ENCODE measurements around the gene ADAMTSL3.
"Not testable (repeated sequence)": the region's sequence is repeated elsewhere in the genome, so short reads cannot be mapped to it uniquely, and the experiment has no call there.

ADAMTSL3 gene

DNA sequence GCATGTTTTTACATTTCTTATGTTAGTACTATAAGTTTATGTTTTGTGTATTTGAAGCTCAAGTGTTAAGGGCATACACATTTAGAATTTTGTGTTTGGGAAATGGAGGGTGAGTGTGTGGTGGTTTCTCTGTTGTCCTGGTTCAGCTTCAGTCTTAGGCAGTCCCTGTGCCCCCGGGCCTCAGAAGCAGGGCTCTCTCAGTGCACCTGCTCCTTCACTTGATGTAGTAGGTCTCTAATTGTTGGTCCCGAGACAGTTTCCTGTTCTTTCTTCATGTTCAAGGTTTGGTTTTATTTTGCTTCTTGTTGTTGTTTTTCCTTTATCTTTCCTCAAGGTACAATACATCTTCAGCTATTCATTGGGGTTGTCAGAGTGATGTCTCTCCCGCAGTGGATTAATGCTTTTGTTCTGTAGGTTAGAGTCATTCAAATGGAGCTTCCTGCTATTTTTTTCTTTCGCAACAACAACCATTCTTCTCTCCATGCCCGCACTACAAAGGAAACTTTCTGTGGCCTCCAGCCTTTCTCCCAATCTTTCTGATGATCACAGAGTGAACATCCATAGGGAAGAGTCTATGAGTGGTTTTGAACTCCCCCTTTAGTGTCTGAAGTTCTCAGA, 403.9 kb downstream of the ADAMTSL3 start:
- no peak overlapping the region for H3K4me3 ChIP-seq (ENCODE audit: low read depth, low read length)
- no peak for DNase-seq (ENCODE audit: low read depth)
- TF ChIP-seq, protein P1, sequence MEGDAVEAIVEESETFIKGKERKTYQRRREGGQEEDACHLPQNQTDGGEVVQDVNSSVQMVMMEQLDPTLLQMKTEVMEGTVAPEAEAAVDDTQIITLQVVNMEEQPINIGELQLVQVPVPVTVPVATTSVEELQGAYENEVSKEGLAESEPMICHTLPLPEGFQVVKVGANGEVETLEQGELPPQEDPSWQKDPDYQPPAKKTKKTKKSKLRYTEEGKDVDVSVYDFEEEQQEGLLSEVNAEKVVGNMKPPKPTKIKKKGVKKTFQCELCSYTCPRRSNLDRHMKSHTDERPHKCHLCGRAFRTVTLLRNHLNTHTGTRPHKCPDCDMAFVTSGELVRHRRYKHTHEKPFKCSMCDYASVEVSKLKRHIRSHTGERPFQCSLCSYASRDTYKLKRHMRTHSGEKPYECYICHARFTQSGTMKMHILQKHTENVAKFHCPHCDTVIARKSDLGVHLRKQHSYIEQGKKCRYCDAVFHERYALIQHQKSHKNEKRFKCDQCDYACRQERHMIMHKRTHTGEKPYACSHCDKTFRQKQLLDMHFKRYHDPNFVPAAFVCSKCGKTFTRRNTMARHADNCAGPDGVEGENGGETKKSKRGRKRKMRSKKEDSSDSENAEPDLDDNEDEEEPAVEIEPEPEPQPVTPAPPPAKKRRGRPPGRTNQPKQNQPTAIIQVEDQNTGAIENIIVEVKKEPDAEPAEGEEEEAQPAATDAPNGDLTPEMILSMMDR (IDR thresholded peaks at IDR 0.05; ENCODE audit: low read depth, low read length, missing control alignments): no peak

DNA sequence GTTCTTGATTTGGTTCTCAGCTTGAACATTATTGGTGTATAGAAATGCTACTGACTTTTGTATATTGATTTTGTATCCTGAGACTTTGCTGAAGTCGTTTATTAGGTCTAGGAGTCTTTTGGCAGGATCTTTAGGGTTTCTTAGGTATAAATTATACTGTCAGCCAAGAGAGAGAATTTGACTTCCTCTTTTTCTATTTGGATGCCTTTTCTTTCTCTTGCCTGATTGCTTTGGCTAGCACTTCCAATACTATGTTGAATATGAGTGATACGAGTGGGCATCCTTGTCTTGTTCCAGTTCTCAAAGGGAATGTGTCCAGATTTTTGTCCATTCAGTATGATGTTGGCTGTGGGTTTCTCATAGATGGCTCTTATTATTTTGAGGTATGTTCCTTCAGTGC, 409.8 kb downstream of the ADAMTSL3 start:
- DNase-seq (ENCODE audit: low read depth); H3K4me3 ChIP-seq (ENCODE audit: low read depth, low read length): not testable (repeated sequence)

DNA sequence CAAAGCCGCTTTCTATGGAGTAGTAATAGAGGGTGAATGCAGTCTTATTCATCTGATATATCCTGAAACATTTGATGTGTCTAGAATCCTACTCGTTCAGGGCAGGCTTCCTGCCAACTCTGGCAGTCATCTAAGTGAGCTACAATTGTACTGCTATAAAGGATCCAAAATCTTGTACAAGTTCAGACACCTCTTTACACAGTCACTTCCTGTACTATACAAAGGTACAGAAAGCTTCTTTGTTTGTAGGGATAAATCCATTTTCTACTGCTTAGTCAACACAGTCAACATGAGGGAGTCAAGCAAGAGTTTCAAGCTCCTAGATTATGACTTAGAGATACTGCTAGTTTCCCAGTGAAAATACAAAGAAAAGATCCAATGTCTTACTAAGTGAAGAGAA, 414.8 kb downstream of the ADAMTSL3 start:
- not testable (repeated sequence) for H3K4me3 ChIP-seq (ENCODE audit: low read depth, low read length); DNase-seq (ENCODE audit: low read depth)

DNA sequence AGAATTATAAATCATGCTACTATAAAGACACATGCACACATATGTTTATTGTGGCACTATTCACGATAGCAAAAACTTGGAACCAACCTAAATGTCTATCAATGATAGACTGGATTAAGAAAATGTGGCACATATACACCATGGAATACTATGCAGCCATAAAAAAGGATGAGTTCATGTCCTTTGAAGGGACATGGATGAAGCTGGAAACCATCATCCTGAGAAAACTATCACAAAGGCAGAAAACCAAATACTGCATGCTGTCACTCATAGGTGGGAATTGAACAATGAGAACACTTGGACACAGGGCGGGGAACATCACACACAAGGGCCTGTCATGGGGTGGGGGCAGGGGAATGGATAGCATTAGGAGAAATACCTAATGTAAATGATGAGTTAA, 424.1 kb downstream of the ADAMTSL3 start:
- DNase-seq (ENCODE audit: low read depth); H3K4me3 ChIP-seq (ENCODE audit: low read depth, low read length): not testable (repeated sequence)

DNA sequence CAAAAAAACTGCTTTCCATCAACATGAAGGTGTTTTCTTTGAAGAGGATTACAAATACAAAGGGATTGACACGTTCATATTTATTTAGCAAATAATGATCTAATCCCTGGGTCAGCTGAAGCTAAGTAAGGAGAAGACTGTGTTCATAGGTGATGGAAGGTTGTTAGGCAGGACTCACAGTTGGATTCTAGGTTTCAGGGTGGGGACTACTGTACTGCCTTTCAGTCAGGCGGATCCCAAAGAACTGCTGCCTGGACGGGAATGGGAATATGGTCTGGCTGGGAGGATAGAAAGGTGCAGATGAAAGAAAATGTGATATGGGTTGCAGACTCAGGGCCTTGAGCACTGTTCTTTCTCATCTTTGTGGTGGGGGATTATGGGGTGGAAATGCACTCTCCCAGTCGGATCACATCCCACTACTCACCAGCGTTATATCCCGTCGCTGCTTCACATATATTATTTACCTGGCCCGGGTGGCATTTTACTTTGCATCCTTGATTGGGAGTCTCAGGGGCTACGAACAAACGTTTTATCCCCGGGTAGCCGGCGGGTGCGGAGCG, 425.5 kb downstream of the ADAMTSL3 start:
- not testable (repeated sequence) for DNase-seq (ENCODE audit: low read depth); H3K4me3 ChIP-seq (ENCODE audit: low read depth, low read length)

DNA sequence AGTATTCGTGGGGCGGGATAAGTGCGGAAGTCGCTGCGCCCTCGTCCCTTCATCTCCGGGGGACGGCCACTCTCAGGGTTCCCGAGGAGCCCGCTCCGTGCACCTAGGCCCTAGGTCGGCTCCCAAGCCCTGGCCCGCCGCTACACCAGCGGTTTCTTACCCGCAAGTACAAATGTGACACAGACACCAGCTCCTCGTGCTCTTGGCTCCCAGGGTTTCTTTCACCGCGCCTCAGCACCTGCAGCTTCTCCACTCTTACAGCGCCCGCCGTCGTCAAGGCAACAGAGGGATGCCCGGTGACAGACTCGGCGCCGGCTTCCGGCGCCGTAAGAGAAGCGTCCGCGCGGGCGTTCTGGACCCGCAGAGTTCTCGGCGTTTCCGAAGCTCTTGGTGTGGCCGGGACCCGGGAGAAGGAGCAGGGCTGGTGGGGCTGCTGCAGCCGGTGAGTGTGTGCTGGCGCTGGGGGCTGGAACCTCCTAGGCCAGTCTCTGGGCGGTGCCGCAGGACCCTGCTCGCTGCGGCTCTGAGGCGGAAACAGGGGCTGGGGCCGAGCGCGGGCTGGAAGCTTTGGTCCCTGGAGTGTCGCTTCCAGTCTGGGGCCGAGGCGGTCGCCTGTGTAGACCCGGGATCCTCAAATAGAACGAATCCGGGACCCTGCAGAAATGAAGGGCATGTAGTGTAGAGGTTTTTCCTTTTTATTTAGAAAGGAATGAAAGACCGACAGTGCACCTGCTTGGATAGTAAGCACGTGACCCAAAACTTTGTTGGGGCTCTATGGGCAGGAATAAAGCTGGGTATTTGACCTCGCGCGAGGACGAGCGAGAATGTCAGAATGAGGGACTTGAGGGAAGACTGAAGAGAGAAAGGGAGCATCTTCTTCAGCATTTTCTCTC, 426.2 kb downstream of the ADAMTSL3 start:
- peak overlapping the region; percentile 57 for H3K4me3 ChIP-seq (ENCODE audit: low read depth, low read length)
- TF ChIP-seq, protein P1 (IDR thresholded peaks at IDR 0.05; ENCODE audit: low read depth, low read length, missing control alignments): no peak
- no peak for DNase-seq (ENCODE audit: low read depth)

DNA sequence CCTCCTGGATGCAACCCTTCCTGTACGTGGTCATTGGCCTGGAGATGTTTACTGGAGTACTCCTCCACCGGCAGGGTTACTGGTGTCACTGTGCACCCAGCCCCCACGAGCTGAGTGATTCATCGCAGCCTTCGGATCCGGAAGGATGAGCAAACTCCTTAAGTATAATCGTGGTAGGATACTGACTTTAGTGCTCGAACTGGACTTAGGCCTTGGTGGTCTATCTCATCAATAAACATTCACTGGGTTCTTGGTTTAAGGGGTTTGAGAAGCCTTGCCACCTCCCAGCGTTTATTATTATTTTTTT, 426.8 kb downstream of the ADAMTSL3 start:
- not testable (repeated sequence) for H3K4me3 ChIP-seq (ENCODE audit: low read depth, low read length)

DNA sequence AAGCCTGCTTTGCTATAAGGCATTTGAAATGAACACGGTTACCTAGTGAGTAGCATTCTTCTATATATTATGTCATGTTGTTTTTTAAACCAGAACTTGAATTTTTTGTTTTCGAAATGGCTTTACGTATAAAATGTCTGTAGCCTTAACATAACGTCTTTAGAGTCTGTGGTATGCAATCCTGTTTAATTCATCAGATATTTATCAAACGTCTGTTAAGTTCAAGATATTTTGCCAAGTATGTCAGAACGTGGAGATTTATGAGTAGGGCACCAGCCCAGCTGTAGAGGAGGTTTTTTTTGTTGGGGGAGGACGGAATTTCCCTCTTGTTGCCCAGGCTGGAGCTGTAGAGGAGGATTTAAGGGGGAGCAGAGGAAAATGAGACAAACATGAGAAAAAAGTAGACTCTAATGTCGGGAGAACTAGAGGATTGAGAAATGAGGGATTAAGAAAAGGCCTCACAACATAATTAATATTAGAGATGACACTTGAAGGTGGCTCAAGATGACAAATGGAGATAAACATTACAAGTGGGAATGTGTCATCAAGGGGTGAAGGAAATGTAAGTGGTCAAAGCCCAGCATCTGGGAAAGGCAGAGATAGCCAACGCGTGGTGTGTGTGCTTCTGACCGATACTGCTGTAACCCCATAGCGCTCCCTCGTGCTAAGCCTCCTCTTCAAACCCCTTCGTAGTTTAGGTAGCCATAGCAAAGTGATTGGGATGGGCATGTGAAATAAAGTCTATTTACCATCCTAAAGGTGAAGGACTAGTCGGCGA, 427.7 kb downstream of the ADAMTSL3 start:
- DNase-seq (ENCODE audit: low read depth): no peak
- no peak overlapping the region for H3K4me3 ChIP-seq (ENCODE audit: low read depth, low read length)
- TF ChIP-seq, protein P1 (IDR thresholded peaks at IDR 0.05; ENCODE audit: low read depth, low read length, missing control alignments): no peak

More for the DNA sequence above, 426.8 kb downstream of the ADAMTSL3 start:
- not testable (repeated sequence) for DNase-seq (ENCODE audit: low read depth)

DNA sequence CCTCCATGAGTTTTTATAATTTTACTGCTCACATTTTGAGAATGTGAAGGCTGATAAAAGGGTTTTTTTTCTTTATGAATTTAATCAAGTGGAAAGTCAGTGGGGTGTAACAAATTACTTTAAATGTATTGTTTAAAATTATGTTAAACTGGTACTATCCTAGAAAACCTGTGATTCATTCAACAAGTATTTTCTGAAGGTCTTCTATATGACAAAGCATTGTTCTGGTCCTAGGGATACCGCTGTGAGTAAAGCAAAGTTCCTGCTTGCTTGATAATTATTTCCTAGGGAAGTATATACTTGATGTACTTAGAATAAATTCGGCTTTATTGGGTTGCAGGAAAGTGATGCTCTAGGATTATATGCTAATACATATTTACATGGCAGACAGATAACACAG, 428.8 kb downstream of the ADAMTSL3 start:
- TF ChIP-seq, protein P1 (IDR thresholded peaks at IDR 0.05; ENCODE audit: low read depth, low read length, missing control alignments): no peak
- no peak overlapping the region for H3K4me3 ChIP-seq (ENCODE audit: low read depth, low read length)
- DNase-seq (ENCODE audit: low read depth): no peak

DNA sequence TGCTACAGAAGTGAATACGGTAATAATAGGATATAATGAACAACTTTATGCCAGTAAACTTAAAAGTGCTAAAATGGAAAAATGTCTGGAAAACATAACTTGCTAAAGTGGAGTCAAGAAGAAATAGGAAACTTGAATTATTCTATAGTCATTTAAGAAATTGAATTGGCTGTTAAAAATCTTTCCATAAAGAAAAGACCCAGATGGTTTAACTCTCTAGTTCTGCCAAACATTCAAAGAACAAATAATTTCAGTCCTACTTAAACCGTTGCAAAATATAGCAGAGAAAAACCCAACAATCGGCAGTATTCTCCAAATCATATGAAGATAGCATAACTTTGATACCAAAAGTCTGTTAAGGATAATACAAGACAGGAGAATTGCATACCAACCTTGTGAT, 432.1 kb downstream of the ADAMTSL3 start:
- not testable (repeated sequence) for H3K4me3 ChIP-seq (ENCODE audit: low read depth, low read length); DNase-seq (ENCODE audit: low read depth)

Measured in GM12864 (cell line).